Fibroblast of mammary gland (primary cell): Measurements from ENCODE around the gene MRPS26.
A peak's percentile ranks its signal among the peaks of the same experiment; 100 is the strongest.
"Not testable (repeated sequence)": the region's sequence is repeated elsewhere in the genome, so short reads cannot be mapped to it uniquely, and the experiment has no call there.

Source experiments
- DNase-seq: peaks from one replicate; pipeline ENCODE4 v3.0.0-alpha.2; 2010; ENCODE audit warnings: low read depth
- H3K4me3 ChIP-seq: 2 replicates; pipeline ENCODE4 v1.5.1; 2011; ENCODE audit warnings: low read depth, mild to moderate bottlenecking, low read length, moderate library complexity; ENCODE audit not compliant: control insufficient read depth
- CTCF ChIP-seq: conservative IDR thresholded peaks from 2 replicates; pipeline ENCODE4 v1.5.1; 2011; ENCODE audit warnings: low read depth, low read length, inconsistent platforms; ENCODE audit not compliant: control insufficient read depth, insufficient read depth

The MRPS26 gene

DNA sequence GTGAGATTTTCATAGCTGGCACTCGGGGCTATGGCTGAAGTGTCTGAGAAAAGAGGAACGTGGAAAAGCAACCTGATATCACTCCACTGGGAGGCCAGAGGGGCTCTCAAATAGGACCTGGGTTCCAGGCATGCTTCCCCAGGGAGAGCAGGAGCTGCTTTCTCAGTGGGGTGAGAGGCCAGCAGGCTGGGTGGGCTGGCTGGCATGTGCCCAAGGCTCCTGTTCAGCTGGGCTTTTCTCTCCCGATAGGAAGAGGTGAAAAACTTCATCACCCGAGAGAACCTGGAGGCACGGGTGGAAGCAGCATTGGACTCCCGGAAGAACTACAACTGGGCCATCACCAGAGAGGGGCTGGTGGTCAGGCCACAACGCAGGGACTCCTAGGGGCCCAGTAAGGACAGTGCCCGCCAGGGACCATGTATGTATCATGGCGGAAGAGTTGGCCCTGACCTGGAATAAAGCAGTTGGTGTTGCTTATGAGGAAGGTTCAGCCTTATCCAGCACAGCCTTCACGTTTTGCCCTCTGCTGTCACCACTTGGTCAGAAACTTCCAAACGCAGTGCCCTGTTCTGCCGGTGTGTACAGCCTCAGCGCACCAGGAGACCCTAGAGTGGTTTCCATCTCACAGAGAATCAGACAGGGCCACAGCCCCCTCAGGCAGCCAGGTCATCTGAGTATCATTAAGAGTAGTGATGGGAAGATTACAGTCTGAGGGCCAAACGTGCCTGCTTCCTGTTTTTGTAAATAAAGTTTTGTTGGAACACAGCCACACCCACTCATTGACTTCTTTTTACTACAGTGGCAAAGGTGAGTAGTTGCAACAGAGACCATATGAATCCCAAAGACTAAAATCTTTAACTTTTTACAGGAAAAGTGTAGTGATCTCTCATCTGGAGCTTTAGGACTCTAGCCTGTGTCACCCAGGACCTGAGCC, 1.9 kb downstream of the MRPS26 start:
- no peak for TF ChIP-seq CTCF
- no peak overlapping the region for H3K4me3 ChIP-seq
- no peak for DNase-seq

- DNase-seq, result no peak
- no peak for TF ChIP-seq CTCF
- no peak overlapping the region for H3K4me3 ChIP-seq
These were observed 5.7 kb downstream of the MRPS26 start for GRCh38 chr20:3051385-3052019.

GRCh38 chr20:3059489-3059888, 13.6 kb downstream of the MRPS26 start:
- no peak for DNase-seq
- H3K4me3 ChIP-seq, result no peak overlapping the region
- no peak for TF ChIP-seq CTCF

GRCh38 chr20:3064119-3064518, 18.3 kb downstream of the MRPS26 start:
- not testable (repeated sequence) for DNase-seq, H3K4me3 ChIP-seq

DNA sequence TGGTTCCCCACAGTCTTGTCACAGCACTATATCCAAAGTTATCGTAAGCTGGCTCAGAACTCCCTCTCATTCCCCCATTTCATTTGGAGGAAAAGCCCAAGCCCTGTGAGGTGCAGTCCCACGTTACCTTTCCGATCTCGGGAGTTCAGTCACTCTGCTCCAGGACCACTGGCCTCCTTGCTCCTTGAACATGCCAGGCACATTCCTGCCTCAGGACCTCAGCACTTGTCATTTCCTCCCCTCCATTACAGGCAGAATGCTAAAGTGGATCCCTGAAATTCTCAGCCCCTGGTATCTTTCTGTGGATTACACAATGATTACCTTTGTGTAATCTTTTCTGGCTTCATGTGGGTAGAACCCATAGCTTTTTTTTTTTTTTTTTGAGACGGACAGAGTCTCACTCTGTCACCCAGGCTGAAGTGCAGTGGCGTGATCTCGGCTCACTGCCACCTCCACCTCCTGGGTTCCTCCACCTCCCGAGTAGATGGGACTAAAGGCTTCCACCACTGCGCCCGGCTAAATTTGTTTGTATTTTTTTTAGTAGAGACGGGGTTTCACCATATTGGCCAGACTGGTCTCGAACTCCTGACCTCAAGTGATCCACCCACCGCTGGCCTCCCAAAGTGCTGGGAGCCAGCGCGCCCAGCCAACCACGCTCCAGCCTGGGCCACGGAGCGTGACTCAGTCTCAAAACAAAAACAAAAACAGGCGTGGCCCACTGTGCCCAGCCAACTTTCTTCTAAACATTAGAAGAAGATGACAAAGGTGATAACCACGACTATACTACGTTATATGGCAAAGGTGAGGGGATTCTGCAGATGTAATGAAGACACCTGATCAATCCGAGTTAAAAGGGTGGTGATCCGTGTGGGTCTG, 21.5 kb downstream of the MRPS26 start:
- DNase-seq, result peak; percentile 54
- no peak for TF ChIP-seq CTCF
- H3K4me3 ChIP-seq, result no peak overlapping the region

DNA sequence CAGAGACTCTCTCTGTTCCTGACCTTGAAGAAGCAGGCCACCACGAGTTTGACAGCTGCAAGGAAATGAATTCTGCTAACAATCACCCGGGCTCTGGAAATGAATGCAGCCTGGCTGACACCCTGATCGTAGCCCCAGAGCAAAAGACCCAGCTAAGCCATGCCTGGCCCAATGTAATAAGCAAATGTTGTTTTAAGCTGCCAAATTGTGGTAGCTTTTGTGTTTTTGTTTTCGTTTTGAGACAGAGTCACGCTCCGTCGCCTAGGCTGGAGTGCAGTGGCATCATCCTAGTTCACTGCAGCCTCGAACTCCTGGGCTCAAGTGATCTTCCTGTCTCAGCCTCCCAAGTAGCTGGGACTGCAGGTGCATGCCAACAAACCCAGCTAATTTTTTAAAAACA, 22.2 kb downstream of the MRPS26 start:
- H3K4me3 ChIP-seq, result no peak overlapping the region
- TF ChIP-seq CTCF, result no peak
- DNase-seq, result no peak
